ENCODE measurements around the gene LSMEM2.

GRCh38 chr3:50302095-50303012 lies 23.5 kb downstream of the LSMEM2 start:
- TF ChIP-seq JUN (IDR thresholded peaks at IDR 0.05; ENCODE audit: low read depth, low read length), result no peak
- no peak for TF ChIP-seq GABPA (IDR thresholded peaks at IDR 0.05; ENCODE audit: borderline replicate concordance, insufficient read depth, low read length)
